Nephron (organoid): ENCODE measurements around the gene ADARB1.
A peak's percentile ranks its signal among the peaks of the same experiment; 100 is the strongest.

ENCODE experiments used
- H3K27ac Mint-ChIP-seq, 3 experiments: 2 replicates each; pipeline ENCODE4 v1.8.0; 2020; ENCODE audit warnings: mixed read lengths in 3 of 3, mild to moderate bottlenecking in 2 of 3, moderate library complexity in 1 of 3
- H3K27me3 Mint-ChIP-seq: 2 replicates; pipeline ENCODE4 v1.8.0; 2021; ENCODE audit warnings: low read depth, mild to moderate bottlenecking, moderate library complexity, mixed read lengths
- H3K36me3 Mint-ChIP-seq: 2 replicates; pipeline ENCODE4 v1.8.0; 2020; ENCODE audit warnings: low read depth, mixed read lengths
- H3K4me1 Mint-ChIP-seq: 2 replicates; pipeline ENCODE4 v1.8.0; 2020; ENCODE audit warnings: mixed read lengths
- H3K4me3 Mint-ChIP-seq, 3 experiments: 2 replicates each; pipeline ENCODE4 v1.8.0; 2020; ENCODE audit warnings: mild to moderate bottlenecking in 3 of 3, mixed read lengths in 3 of 3, moderate library complexity in 2 of 3
- H3K9me3 Mint-ChIP-seq: 2 replicates; pipeline ENCODE4 v1.8.0; 2020; ENCODE audit warnings: mixed read lengths
- CTCF ChIP-seq, 3 experiments: fragments of 200-600 bp; sonication (generic); IDR thresholded peaks; one replicate each; pipeline ENCODE4 v1.5.0; 2021; ENCODE audit warnings: antibody characterized with exemption in 3 of 3; ENCODE audit not compliant: unreplicated experiment in 3 of 3

ADARB1 gene

GRCh38 chr21:45084881-45085536, 10.6 kb downstream of the ADARB1 start:
- no peak for TF ChIP-seq CTCF (IDR thresholded peaks at IDR 0.05; ENCODE audit: unreplicated experiment in 3 of 3)
- H3K9me3 Mint-ChIP-seq: no peaks in the 10 kb centered on the region
- H3K4me3 Mint-ChIP-seq: no peak overlapping the region
- peak overlapping the region in 1 of 3 experiments; percentile 26 for H3K27ac Mint-ChIP-seq
- H3K27me3 Mint-ChIP-seq: peaks cover 4% of the 10 kb centered on the region
- peaks cover 31% of the 10 kb centered on the region for H3K4me1 Mint-ChIP-seq
- H3K36me3 Mint-ChIP-seq: no peaks in the 10 kb centered on the region

GRCh38 chr21:45085700-45086099, 11.3 kb downstream of the ADARB1 start:
- TF ChIP-seq CTCF (IDR thresholded peaks at IDR 0.05; ENCODE audit: unreplicated experiment in 3 of 3): no peak
- peaks cover 30% of the 10 kb centered on the region for H3K4me1 Mint-ChIP-seq
- H3K27me3 Mint-ChIP-seq: peaks cover 4% of the 10 kb centered on the region
- no peak overlapping the region for H3K4me3 Mint-ChIP-seq
- H3K27ac Mint-ChIP-seq: no peak overlapping the region
- no peaks in the 10 kb centered on the region for H3K9me3 Mint-ChIP-seq
- H3K36me3 Mint-ChIP-seq: no peaks in the 10 kb centered on the region

GRCh38 chr21:45086337-45086958, 12.1 kb downstream of the ADARB1 start:
- no peak for TF ChIP-seq CTCF (IDR thresholded peaks at IDR 0.05; ENCODE audit: unreplicated experiment in 3 of 3)
- peaks cover 4% of the 10 kb centered on the region for H3K27me3 Mint-ChIP-seq
- no peak overlapping the region for H3K27ac Mint-ChIP-seq
- no peak overlapping the region for H3K4me3 Mint-ChIP-seq
- peaks cover 33% of the 10 kb centered on the region for H3K4me1 Mint-ChIP-seq
- H3K9me3 Mint-ChIP-seq: no peaks in the 10 kb centered on the region
- no peaks in the 10 kb centered on the region for H3K36me3 Mint-ChIP-seq

- Mint-ChIP-seq H3K27me3 (no peaks in the 10 kb centered on the region), H3K4me3 (no peak overlapping the region), H3K4me1 (peaks cover 35% of the 10 kb centered on the region), H3K27ac (no peak overlapping the region), H3K36me3 (no peaks in the 10 kb centered on the region), H3K9me3 (no peaks in the 10 kb centered on the region)
- TF ChIP-seq CTCF (IDR thresholded peaks at IDR 0.05; ENCODE audit: unreplicated experiment in 3 of 3): no peak
Observed at GRCh38 chr21:45087022-45087823, 12.8 kb downstream of the ADARB1 start.

GRCh38 chr21:45088116-45088515, 13.7 kb downstream of the ADARB1 start:
- Mint-ChIP-seq H3K36me3 (no peaks in the 10 kb centered on the region), H3K9me3 (no peaks in the 10 kb centered on the region), H3K4me3 (no peak overlapping the region), H3K27me3 (no peaks in the 10 kb centered on the region), H3K4me1 (peaks cover 27% of the 10 kb centered on the region), H3K27ac (no peak overlapping the region)
- TF ChIP-seq CTCF (IDR thresholded peaks at IDR 0.05; ENCODE audit: unreplicated experiment in 3 of 3): no peak
